Motor neuron (in vitro differentiated cells): ENCODE data around the gene SMIM10. TPM values are rescaled to one million over a fixed set of nuclear protein-coding genes. Genes with fewer than 3 reads are reported as not detected.
"Not testable (repeated sequence)": the region's sequence is repeated elsewhere in the genome, so short reads cannot be mapped to it uniquely, and the experiment has no call there.

Experiments used
- ATAC-seq, 8 experiments: fragments of 200-7000 bp; cut with Tn5 transposase; replicated peaks in 6 of 8; 2 replicates each; pipeline ENCODE4 v1.8.0; 2021; ENCODE audit warnings: mild to moderate bottlenecking in 8 of 8, moderate library complexity in 8 of 8
- H3K27ac ChIP-seq, 2 donors: fragments of 250-450 bp; sonication (Bioruptor Pico); 2 replicates each; pipeline ENCODE4 v1.9.0; 2021; ENCODE audit warnings: antibody characterized with exemption in 2 of 2, mild to moderate bottlenecking in 2 of 2, moderate library complexity in 1 of 2
- H3K4me1 ChIP-seq, 2 donors: fragments of 250-450 bp; sonication (Bioruptor Pico); replicated peaks in 1 of 2; 2 replicates each; pipeline ENCODE4 v1.6.1; 2021; ENCODE audit warnings: antibody characterized with exemption in 2 of 2, mild to moderate bottlenecking in 2 of 2, moderate library complexity in 1 of 2
- H3K4me3 ChIP-seq, 5 donors: fragments of 250-450 bp; sonication (Bioruptor Pico); 2 replicates each; pipeline ENCODE4 v1.9.0; 2021; ENCODE audit warnings: antibody characterized with exemption in 5 of 5, mild to moderate bottlenecking in 5 of 5, moderate library complexity in 4 of 5
- WGBS, 10 experiments: fragments of 450-650 bp; shearing (Covaris generic); methylation state at CpG; one replicate each; pipeline ENCODE4 v1.0.0; 2022; 5-methylcytosine and 5-hydroxymethylcytosine counted together
- in situ Hi-C, 9 experiments: fragments of 400-800 bp; cut with MboI; loops; one replicate each; pipeline ENCODE4 v1.15.0; 2021; ENCODE audit warnings: low sequenced_read_pairs in 9 of 9, low pct_unique_long_range_greater_than_20kb in 2 of 9; ENCODE audit not compliant: unreplicated experiment in 9 of 9
- total RNA-seq, 8 experiments: library from RNA; unstranded; fragments of 300-600 nt; gene quantifications; 2 replicates each; pipeline versions ENCODE4 v1.2.3 to v1.2.4, GENCODE V29; 2022

The SMIM10 gene
- total RNA-seq, 8 experiments from 2014 or later = 0.28 to 2.0 (median 1.5) TPM

GRCh38 chrX:135024526-135024925 is 33.7 kb downstream of the SMIM10 start:
- in situ Hi-C loops = no loop called here
- Histone ChIP-seq H3K27ac (peak overlapping the region; percentile 14 to 99), H3K4me1 (peaks cover 19 to 38% of the 10 kb centered on the region in 2 donors), H3K4me3 (peak overlapping the region in 4 of 5 donors; percentile 20 to 83 (median 58))
- WGBS, 10 experiments = 59 to 100% methylated on average over 3 to 4 of the region's 9 CpGs; no CpG with 5 or more reads in 8 of the 10 experiments
- ATAC-seq = no peak

GRCh38 chrX:135030207-135030963 is 39.6 kb downstream of the SMIM10 start:
- H3K4me3 ChIP-seq, ATAC-seq, H3K27ac ChIP-seq, in situ Hi-C loops: not testable (repeated sequence)
- WGBS, 10 experiments = 48% methylated on average over 7 of the region's 9 CpGs; no CpG with 5 or more reads in 9 of the 10 experiments
- H3K4me1 ChIP-seq = peaks cover 0 to 14% of the 10 kb centered on the region in 2 donors

- H3K4me1 ChIP-seq, H3K27ac ChIP-seq, ATAC-seq, H3K4me3 ChIP-seq, in situ Hi-C loops: not testable (repeated sequence)
- 0 to 100% (median 33%) methylated on average over 1 to 3 of the region's 3 CpGs; no CpG with 5 or more reads in 5 of the 10 experiments for WGBS, 10 experiments
These were observed 50.6 kb downstream of the SMIM10 start for GRCh38 chrX:135041149-135042123.

Other genes with a start within 250 kb of the SMIM10 start
- 10 to 100 TPM in 6 of 8 experiments, 1 to 10 TPM in 2; 6.7 to 39.9 (median 20.4) TPM for gene PABIR2, start 193.8 kb upstream of the SMIM10 start, total RNA-seq
- 10 to 100 TPM in 7 of 8 experiments, 1 to 10 TPM in 1; 7.9 to 17.9 (median 14.5) TPM for gene MOSPD1, start 75.7 kb upstream of the SMIM10 start, total RNA-seq
- 10 to 100 TPM in 5 of 8 experiments, 1 to 10 TPM in 3; 7.5 to 18.2 (median 11.1) TPM for gene RTL8B, start 31.6 kb downstream of the SMIM10 start, total RNA-seq
- 100 to 1,000 TPM in 3 of 8 experiments, 10 to 100 TPM in 5; 62.0 to 154 (median 82.9) TPM for gene RTL8C, start 41.4 kb downstream of the SMIM10 start, total RNA-seq
- 10 to 100 TPM; 17.1 to 53.5 (median 34.0) TPM for gene RTL8A, start 61.1 kb downstream of the SMIM10 start, total RNA-seq
- 10 to 100 TPM in 1 of 8 experiments, 1 to 10 TPM in 5, under 1 TPM in 2; 0.66 to 10.1 (median 5.6) TPM for gene SMIM10L2B, start 107.7 kb downstream of the SMIM10 start, total RNA-seq
- not detected for gene ETDB, start 129.5 kb downstream of the SMIM10 start, total RNA-seq
- under 1 TPM in 5 of 8 experiments, not detected in 3; 0.05 to 0.33 (median 0.21) TPM for gene CT55, start 180.4 kb downstream of the SMIM10 start, total RNA-seq